Measurements from ENCODE around the gene ADRA2C.
A peak's percentile ranks its signal among the peaks of the same experiment; 100 is the strongest.

ADRA2C gene

DNA sequence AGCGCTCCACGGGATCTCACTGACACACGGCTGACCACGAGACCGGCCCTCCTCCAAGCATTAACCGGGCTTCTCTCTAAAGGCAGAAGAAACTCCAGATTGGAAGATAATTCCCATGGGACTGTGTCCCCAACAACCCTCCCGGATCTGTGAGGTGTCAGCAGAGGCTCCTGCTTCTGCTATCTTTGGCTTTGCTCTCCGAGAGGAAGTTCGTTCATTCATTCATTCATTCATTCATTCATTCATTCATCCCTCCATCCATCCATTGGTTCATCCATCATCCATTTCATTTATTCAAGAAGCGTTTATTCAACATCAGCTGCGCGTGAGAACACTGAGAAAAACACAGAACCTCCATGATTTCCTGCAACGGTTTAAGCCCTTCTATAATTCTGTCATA, 11.5 kb downstream of the ADRA2C start:
- no peak for DNase-seq (ENCODE audit: low read depth)

DNA sequence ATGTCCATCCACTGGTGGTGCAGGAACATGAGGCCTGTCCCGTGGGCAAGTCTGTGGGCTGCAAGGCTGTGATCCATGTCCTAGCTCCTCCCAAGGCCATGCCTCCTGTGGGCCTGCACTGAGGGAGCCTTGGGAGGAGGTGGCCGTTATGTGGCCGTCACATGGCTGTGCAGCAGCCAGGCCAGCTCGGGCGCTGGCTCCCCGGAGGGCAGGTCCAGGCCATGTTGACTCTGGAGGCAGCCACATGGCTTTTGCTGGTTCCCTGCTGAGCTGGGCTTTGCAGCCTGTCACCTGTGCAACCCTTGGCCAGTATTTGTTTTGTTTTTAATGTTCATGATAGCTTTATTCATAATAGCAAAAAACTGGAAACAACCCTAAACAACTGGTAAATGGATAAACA, 13.3 kb downstream of the ADRA2C start:
- DNase-seq (ENCODE audit: low read depth), result no peak

DNA sequence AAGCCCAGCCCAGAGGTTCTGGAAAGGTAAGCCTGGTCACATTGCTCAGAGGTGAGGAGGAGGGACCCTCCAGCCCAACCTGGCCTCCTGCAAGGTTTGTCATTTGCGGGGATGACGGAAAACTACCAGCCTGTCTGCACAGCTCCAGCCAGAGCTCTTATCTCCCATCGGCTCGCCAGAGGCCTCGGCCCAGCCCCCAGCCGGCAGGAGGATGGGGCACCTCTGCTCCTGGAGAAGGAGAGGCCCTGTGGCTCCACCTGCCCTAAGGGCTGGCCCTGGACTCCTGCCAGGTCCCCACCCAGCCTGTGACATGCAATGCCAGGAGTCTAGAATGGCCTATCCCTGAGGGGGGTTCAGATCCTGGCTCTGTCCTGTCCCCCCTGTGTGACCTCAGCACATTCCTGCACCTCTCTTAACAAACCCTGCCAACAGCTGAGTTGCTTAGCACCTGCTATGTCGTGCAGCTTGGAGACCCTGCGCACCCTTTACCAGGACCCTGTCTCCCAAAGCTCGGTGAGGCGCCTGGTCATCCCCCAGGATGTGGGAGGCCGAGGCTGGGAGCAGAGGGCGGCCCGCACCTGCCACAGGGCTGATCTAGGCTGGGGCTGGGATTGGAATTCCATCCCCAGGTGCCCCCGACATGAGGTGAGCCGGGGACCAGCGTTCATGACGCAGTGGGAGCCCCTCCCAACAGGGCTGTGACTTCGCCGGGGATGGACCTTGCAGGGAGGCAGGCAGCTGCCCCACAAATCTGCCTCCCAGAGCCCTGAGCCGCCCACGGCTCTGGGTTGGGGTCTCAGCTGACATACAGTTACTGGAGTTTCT, 14.4 kb downstream of the ADRA2C start:
- no peak for DNase-seq (ENCODE audit: low read depth)

DNA sequence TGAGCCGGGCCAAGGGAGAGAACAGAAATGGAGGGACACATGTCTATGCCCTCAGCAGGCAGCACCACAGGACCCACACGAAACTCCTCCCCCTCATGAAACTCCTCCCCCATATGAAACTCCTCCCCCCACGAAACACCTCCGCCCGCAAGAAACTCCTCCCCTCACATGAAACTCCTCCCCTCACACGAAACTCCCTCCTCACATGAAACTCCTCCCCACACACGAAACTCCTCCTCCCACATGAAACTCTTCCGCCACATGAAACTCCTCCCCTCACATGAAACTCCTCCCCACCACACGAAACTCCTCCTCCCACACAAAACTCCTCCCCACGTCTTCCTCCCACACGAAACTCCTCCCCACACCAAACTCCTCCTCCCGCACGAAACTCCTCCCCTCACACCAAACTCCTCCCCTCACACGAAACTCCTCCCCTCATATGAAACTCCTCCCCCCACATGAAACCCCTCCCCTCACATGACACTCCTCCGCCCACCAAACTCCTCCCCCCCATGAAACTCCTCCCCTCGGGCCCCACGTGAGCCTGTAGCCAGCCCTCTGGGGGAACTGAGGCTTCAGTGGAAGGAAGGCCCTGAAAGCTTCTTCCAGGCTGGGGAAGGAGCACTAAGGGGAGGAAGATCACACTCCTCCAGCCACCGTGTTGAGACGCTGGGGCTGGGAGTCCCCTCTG, 15.2 kb downstream of the ADRA2C start:
- no peak for DNase-seq (ENCODE audit: low read depth)

DNA sequence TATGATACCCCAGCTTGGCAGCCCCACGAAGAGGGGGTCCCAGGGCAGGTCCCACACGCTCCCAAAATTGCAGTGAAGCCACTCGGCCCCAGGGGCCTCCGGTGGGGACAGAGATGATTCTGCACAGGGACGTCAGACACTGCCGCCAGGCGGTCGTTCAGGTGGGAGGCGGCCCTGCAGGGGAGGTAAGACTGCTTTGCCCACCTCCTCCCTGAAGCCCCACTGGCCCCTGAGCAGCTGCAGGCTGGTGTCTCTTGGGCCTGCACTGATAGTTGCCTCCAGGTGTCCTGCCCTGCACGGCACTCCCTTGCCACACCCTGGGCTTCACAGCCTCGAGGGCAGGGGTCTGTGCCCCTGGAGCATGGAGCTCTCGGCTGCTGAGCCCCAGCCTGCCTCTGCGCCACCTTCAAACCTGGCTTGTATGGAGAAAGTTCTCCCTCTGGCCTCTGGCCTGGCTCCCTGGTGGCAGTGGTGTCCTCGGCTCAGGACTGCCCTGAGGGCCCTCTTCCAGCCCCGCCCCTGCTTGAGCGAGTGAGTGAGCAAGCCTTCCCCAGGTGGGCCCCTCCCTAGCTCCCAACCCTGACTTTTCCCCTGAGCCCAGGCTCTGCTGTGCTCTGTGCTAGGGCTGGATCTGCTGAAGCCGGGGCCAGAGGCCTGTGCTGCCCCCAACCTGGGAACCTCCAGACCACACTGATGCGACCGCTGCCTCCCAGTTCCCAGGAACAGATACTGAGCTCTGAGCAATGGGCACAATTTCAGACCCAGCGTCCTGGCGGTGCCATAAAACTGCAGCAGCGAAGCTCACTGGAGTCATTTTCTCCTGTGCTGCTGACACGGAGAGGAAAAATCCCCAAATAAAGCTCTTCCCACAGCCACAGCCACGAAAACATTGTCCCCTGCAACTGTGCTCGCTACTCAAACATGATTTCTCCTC, 16.1 kb downstream of the ADRA2C start:
- DNase-seq (ENCODE audit: low read depth), result no peak

DNA sequence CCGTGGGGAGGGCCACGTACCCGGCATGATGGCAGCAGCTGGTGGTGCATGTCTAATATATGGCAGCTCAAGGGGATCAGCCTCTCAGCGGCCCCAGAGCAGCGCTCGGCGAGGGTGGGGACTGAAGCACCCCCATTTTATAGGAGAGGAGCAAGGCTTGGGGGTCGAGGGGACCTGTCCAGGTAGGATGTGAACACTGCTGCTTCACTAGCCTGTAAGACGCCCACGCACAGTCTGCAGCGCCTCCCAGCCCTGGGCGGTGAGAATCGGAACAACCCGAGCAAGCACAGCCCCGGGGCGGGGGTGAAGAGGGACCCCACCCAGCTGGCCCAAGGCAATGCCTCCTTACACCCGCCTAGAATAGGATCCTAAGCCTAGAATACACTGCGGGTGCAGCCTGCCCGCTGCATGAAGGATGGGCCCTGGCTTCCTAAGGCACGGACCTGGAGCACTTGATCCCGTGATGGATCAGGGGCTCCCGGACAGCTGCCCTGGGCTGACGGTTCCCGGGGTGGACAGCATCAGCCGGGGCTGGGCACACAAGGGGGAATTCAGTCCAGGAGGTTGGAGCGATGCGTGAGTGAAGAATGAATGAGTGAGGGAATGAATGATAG, 17.6 kb downstream of the ADRA2C start:
- no peak for DNase-seq (ENCODE audit: low read depth)

DNA sequence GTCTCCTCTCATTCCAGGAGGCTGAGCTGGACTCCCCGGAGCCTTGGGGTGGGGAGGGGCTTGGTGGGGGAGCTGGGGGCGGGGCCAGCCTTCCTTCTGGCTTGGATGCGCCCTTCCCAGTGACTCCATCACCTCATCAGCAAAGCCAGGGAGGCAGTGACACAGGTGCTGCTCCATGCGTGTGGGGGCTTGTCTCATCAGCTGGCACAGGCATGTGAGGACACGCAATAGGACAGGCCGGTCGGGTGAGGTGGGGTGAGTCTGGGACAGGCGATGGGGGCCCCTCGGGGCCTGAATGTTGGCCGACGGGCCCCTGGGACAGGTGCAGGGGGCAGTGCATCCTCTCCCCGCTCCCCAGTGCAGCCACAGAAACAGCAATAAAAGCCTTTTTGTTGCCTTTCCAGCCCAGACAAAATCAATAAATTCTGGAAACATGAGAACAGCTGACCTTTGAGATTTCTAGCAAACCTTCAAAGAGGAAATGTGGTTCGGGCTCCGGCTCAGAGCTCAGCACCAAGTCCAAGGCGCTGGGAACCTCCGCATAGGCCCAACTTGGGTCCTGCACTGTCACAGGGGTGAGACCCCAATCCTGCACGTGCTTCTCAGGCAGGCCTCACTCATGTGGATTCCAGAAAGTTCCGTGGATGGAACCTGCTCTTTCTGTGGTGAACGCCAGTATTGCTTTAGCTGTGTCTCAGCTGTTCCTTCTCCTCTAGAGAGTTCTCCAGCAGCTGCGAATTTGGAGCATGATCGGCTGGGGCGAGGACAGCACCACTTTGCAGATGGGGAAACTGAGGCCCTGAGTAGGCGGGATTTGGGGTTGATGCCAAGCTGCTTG, 18.5 kb downstream of the ADRA2C start:
- DNase-seq (ENCODE audit: low read depth), result no peak

DNA sequence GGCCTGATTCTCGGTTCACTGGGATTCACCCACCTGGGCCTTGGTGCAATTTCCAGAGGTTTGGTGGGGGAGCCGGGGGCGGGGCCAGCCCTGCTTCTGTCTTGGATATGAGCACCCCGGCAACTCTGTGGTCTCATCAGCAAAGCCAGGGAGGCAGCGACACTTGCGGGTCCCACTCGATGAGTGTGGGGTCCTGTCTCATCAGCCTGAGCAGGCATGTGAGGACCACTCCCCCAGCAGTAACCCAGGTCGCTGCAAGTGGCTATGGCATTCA, 19.0 kb downstream of the ADRA2C start:
- DNase-seq (ENCODE audit: low read depth), result no peak

DNA sequence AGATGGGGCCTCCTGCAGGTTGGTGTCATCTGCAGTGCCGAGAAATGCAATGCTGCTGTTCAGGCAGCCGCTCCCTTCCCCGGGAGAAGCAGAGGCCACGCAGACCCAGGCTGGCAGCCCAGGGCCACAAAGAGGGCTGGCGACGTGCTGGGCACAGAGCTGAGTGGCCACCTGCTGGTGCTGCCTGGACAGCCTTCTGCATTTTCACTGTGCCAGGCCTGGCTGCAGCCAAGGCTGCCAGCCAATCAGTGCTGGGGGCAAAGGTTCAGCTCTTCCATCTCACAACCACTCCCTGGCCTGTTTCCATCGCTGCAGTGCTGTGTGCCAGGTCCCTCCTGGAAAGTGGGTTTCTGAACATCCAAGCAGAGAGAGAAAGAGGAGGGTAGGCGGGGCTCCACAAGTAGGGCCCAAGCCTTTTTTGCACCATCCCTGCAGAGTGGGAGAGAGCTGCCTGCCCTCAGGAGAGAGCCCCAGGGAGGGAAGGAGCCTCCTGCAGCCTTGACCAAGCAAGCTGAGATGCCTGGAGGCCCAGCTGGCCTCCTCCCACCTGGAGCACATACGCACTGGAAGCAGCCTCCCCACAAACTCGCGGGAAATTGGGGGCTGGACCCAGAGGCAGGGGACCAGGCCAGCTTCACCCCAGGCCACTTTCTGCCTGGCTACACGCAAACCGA, 20.1 kb downstream of the ADRA2C start:
- peak; percentile 11 for DNase-seq (ENCODE audit: low read depth)

DNA sequence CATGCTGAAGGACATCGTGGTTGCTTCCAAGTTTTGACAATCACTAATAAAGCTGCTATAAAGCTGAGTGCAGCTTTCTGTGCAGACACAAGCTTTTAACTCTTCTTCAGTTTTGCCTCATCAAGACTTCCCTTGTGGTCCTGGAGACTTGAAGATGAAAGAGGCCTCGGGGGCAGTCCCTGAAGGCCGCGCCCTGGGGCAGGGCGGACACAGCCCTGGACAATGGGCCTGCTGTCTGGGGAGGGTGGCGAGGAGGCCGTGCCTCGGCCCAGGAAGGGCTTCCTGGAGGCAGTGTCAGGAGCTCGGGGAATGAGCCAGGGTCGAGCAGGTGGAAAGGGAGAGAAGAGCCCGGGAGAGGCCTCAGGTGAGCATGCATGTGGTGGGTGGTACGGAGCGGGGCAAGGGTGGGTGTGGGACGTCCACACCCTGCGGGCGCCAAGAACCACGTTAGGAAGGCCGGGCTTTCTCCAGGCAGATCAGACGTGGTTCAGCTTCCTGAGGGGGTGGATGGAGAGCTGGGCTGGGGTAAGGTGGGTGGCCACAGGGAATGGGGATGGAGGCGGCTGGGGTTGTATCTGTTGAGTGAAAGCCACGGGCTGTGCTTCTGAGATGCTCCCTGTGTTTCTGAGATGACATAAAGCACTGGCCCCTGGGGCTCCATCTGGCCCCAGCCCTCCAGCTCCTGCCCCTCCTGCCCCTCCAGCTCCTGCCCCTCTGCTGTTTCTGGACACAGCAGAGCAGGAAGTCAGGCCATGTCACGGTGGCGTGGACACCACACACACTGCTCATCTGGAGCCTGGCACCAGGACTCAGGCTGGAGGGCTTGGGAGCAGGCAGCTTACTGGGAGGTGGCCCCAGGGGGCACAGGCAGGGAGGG, 21.5 kb downstream of the ADRA2C start:
- no peak for DNase-seq (ENCODE audit: low read depth)

DNA sequence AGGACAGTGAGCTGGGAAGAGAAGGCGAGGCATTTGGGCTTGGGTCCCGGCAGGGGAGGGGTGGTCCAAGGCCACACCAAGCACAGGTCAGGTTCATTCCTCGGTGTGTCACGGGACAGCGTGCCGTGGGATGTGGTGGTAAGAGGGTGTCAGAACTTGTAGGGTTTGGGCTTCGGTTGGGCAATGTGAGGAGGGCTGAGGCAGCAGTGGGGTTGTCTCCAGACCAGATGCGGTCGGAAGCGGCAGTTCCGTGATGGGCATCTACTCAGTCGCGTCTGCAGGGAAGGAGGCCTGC, 22.1 kb downstream of the ADRA2C start:
- DNase-seq (ENCODE audit: low read depth), result no peak

DNA sequence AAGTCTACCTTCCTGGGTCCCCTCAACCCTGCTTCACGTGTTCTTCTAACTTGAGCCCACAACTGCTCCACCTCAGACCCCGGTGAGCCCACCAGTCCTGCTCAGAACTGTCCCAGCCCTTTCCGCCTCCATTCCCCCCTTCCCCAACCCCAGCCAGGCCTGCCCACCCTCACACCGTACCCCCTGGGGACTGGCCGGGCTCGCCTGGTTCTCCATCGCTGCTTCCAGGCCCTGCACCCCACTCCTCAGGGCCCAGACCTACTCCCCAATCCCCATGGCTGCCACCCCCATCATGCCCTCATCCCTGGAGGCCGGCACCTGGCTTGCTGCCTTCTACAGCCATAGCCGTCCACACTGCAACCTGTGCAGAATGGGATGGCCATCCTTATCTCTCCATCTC, 23.4 kb downstream of the ADRA2C start:
- DNase-seq (ENCODE audit: low read depth), result no peak

DNA sequence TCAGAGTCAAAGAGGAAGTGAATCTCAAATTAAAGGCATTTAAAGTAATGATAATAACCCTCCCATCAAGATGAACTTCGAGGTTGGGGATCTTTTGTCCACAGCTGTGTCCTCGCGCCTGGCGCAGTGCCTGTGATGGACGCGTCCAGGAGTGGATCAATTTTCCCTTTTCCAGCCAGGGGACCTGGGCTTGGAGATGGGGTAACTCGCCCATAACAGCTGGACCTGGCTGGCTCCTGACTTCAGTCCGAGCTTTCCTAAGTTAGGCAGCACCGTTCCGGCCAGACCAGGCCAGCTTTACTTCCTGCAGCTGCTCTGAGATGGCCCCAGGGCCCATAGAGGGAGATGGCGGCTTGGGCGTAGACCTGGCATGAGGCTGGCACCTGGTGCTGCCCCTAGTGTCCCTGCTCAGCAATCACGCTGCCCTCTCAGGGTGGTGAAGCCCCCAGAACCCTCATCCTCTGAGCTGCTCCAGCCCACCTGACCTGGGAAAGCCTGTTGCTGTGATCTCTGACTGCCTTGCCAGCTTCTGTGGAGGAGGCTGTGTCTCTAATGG, 23.9 kb downstream of the ADRA2C start:
- no peak for DNase-seq (ENCODE audit: low read depth)

DNA sequence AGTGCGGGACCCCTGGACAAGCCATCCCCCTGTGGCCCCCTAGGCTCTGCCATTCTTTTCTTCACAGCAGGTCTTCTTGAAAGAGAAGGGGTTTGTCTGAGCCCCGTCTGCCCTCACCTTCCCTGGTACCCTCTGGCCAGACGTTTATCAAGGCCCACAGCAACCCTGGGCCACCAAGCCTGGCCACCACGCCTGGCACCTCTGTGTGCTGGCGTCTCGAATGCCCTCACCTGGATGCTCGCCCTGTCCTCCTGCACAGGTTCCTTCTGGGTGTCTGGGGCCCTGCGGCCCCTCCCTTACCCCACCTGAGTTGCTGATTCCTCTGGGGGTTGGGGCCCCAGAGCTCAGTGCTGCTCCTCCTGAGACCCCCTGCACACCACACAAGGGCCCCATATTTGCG, 25.1 kb downstream of the ADRA2C start:
- DNase-seq (ENCODE audit: low read depth), result no peak

DNA sequence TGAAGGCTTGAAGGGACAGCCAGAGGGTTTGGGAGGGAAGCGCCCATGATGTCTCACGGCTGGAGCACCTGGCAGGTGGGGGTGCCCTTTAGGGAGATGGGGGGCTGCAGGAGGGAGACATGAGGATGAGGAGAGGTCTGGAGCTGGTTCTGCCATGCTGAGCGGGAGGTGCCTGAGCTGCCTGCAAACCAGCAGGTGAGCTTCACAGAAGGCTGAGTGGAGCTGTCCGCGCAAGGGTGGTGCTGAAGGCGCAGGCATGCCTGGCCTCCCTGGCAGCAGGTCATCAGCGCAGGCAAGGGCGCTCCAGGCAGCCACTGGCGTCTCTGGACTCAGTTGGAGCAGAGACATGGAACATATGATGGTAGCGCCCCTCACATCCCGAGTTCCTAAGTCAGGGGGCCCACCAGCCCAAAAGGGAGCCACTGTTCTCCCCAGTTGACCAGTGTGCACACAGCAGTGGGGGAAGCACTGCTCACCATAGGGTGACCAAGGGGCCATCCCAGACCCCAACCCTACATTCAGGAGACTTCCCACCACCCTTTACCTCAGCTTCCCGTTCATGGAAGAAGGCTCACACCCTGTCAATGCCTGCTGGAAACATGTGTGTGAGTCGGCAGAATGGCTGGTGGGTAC, 25.8 kb downstream of the ADRA2C start:
- peak; percentile 40 for DNase-seq (ENCODE audit: low read depth)

DNA sequence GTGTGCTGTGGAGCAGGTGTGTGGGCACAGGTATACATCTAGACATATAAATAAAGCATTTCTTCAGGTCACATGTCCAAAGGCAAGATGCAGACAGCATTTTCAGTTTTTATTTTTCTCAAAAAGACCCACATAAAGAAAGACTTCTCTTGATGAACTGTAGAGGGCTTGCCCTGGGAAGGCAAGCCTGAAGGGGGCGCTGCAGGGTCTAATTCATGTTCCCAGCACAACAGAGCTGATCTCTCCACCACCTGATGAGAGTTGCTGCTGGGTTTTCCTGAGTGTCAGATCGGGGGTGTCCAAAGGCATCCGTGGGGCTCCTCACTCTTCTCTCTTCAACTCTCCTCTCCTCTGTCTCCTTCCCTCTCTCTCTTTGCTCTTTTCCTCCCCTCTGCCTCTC, 26.6 kb downstream of the ADRA2C start:
- DNase-seq (ENCODE audit: low read depth), result no peak

DNA sequence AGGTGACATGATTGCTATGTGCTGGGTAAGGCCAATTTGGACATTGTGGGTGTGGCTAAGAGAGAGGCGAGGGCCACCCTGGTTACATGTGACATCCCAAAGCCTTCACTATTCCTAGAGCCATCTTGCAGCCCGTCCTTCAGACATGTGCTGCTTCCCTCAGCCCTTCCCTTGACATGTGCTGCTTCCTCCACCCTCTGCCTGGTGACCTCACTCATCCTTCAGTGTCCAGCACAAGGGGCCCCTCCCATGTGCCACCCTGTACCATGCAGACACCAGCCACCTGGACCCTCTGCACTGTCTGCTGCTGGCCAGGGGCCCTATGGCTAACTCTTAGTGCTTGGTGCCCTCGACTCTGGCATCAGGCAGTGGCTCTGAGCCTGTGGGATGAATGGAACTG, 27.4 kb downstream of the ADRA2C start:
- DNase-seq (ENCODE audit: low read depth), result no peak

DNA sequence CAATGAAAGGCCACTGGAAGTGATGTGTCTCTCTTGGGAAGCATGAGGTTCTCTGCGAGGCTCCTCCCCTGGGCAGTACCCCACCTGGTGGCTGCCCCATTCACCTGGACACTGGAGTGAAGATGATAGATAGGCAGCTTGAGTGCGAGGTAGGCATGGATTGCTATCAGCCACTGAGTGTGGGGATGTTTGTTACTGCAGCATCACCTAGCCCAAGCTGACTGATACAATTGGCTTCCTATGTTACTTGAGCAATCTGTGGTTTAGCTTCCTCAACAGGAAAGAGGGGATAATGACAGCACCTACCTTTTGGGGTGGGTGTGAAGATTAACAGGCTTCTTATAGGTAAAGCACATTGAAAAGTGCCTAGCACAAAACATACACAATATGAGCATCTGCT, 30.8 kb downstream of the ADRA2C start:
- DNase-seq (ENCODE audit: low read depth), result no peak

Data from EH (cell line).